ENCODE results near the gene KAZN.
"Not testable (repeated sequence)": the region's sequence is repeated elsewhere in the genome, so short reads cannot be mapped to it uniquely, and the experiment has no call there.

The KAZN gene

DNA sequence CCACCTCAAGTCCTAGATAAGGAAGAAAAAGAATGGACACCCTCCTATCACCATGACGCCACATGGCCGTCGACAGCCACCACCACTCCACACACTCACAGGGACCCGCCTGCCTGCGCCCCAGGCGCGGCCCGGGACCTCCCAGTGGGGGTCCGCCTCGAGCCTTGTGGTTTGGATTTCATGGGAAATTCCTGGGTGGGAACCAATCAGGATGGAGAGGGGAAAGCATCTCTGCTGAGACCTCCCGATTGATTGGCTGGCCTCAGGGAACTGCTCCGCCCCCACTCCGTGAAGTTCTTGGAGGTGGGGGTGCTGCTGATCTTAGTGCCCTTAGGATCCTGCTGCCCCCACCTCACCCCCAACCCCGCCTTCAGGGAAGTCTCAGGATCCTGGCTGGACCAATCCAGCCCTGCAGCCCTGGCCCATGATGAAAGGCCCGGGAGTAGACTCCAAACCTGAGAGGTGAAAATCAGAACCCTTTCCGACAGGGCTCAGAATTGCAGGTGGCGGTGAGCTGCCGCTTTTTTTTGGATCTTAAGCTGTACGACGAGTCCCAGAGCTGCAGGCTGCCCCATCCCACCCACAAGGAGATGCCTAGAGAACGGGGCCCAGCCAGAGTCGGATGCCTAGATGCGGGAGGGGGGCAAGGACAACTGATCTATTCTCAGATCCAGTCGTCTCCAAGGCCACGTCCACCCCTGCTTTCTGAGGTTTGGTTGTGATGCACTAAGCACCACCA lies 526.0 kb downstream of the KAZN start:
- no peak for DNase-seq

DNA sequence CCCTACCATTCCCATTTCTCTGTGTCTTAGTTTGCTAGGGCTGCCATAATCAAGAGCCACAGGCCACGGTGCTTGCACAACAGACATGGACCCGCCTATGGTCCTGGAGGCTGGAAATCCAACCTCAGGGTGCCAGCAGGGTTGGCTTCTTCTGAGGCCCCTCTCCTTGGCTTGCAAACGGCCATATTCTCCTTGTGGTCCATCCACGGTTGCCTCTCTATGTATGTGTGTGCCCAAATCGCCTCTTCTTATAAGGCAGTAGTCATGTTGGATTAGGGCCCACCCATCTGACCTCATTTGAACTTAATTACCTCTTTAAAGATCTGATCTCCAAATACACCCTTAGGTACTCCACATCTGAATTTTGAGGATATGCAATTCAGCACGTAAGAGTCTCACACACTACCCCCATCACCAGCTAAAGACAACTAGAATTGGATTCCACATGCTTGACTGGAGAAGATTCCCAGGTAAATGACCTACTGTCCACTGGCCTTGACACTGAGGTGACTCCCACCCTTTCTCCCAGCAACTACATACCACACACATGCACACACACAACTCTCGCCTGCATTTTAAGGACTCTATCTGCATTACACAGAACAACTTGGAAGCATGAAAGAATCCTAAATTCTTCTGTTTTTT lies 526.7 kb downstream of the KAZN start:
- no peak for DNase-seq

DNA sequence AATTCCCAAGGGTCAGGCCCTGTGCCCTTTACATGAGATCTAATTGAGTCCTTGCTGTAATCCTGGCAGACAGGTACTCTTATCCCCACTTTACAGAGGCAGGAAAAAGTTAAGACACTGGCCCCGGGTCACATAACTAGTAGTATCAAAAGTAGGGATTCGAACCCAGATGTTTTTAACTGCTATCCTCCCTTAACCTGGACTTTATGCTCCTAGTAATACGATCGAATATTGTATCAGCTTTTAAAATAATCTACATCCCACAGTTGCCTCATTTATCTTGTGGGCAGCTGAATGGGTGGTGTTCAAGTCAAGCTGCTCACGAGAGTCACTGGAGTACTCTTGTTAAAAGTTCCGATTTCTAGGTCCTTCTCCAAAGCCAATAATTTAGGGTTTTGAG lies 529.6 kb downstream of the KAZN start:
- no peak for DNase-seq

DNA sequence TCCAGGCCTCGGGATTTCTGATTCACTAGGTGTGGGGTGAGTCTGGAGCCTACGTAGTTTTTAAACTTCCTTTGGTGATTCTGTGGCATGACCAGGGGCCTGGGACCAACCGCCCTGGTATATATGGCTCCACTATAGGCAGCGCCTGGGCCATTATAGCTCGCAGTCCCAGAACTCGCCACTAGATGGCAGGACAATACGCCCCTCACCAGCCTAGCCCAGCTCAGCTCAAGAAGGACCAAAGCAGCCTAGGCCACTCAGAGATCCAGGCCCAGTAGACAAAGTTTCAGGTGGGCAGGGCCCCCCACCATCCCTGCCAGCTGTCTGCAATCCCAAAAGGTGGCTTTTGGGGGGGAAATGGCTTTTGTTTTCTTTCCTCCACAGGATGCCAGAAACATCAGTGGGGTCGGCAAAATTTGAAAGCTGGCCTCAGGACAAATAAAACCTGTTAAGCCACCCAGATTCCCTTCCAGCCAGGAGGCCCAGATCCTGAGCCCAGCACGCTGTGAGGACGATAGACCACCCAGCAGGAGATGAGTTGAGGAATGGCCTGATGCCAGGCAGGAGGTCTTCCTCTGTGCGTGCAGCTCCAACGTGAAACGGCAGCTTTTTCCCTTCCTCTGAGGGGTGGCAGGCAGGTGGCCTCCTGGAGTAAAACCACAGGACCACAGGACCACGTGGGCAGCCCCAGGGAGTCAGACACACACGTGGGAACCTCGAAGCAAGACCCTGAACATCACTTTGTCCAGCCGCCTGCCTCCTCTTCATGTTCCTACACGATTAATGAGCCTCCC lies 530.2 kb downstream of the KAZN start:
- DNase-seq, result peak; percentile 54 to 71

DNA sequence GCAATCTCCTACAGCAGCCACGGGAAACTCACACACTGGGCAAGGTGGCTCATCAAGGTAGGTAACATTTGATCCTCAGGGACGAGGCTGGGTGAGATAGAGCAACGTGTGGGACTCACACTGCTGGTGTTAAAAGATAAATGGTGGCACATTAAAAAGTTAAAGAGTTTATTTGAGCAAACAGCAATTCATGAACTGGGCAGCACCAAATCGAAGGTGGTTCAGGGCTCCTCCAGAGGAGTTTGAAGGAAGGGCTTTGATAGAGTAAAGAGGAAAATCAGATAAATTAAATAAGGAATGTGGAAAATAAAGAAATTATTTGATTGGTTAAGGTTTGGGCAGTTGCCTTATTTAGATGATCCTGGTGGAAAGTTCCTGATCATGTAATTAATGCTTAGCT lies 531.5 kb downstream of the KAZN start:
- DNase-seq, result no peak

DNA sequence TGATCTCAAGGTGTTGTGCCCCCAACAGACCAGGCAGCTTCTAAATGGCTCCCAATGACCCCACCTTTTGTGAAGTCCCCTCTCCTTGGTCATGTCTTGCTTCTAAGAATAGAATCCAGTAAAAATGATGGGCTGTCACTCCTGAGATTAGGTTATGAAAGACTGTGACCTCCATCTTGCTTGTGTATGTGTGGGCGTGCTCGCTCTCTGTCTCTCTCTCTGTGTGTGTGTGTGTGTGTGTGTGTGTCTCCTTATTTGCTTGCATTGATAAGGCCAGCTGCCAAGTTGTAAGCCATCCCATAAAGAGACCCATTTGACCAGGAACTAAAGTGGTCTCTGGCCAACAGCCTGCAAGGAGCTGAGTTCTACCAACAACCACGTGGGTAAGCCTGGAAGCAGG lies 532.1 kb downstream of the KAZN start:
- DNase-seq, result no peak

DNA sequence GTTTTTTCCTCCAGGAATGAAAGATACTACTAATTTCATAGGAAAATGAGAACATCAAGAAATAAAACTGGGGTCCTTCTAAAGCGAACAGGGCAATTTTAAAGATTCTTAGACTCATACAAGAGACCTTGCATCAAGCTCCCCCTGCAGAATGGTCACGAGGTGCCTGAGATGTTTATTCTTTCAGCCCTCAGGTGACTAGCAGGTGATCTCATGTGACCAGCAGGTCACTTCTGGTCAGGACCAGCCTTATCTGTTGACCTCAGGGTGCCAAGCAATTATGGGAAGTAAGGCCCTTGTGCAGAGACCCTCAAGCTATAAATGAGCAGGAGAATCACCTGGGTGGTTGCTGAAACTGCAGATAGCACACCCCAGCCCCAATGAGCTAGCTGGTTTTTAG lies 534.5 kb downstream of the KAZN start:
- DNase-seq, result no peak

DNA sequence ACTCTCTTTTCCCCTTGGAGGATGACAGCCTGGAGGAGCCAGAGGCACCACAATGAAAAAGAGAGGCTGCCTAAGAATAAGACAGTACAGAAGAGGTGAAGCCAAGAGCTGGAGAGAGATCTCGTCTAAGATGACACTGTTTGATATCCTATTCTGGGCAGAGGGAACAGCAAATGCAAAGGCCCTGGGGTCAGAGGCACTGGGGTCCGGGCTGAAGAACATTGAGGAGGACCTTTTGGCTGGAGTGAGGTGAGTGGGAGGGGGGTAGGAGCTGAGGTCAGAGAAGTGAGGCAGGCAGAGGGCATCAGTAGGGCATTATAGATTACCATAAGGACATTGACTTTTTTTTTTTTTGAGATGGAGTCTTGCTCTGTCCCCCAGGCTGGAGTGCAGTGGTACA lies 535.8 kb downstream of the KAZN start:
- DNase-seq, result no peak

DNA sequence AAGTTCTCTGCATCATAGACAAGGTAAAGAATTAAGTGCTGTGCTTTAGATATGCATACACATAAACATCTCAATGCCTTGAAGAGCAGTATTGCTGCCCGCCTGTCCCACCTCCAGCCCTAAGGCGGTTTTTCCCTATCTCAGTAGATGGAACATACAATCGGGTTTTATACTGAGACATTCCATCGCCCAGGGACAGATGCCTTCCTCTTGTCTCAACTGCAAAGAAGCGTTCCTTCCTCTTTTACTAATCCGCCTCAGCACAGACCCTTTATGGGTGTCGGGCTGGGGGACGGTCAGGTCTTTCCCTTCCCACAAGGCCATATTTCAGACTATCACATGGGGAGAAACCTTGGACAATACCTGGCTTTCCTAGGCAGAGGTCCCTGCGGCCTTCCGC lies 537.1 kb downstream of the KAZN start:
- DNase-seq, result not testable (repeated sequence)

DNA sequence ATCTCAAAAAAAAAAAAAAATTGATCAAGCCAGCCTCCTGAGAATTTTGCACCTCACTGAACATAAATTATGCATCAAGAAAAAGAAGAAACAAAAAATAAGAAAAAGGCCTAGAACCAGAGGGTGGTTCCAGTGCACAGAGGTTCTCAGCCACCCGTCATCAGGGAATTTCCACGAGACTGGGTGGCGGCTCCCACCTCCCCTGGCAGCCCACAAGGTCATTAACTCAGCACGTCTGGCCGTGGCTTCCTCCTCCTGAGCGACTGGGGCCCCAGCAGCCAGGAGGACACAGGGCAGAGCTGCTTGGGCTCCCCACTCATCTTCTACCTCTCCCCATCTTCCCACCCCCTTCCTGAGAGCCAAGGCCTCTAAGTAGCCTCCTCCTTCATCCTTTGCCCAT lies 539.3 kb downstream of the KAZN start:
- no peak for DNase-seq

DNA sequence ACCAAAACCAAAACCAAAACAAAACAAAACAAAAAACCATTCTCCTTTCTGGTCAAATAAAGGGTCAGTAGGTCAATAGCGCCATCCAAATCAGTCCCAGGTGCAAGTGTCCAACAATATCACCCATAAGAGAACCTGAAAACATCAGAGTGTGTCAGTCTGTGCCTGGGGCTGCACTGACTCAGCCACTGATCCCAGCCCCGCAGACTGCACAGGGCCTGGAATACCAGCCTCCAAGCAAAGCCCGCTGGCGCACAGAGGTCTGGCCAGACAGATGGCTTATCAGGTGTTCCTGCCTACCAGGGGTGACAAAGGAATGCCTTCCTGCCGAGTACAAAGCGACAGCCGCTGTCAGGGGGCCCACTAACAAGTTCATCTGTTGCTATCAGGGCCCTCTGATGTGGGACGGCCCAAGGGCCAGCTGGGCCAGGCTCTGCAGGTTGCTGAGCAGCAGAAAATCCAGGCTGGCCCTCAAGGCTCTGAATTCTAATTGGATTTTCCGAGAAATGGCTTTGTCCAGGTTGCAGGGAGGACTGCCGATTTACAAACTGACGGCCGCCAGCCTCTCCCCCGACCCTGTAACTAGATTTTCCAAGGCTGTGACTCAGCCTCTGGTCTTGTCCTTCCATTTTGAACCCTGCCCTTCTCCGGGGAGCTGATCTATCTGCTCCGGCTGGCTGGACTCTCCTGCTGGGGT lies 541.3 kb downstream of the KAZN start:
- DNase-seq, result no peak

DNA sequence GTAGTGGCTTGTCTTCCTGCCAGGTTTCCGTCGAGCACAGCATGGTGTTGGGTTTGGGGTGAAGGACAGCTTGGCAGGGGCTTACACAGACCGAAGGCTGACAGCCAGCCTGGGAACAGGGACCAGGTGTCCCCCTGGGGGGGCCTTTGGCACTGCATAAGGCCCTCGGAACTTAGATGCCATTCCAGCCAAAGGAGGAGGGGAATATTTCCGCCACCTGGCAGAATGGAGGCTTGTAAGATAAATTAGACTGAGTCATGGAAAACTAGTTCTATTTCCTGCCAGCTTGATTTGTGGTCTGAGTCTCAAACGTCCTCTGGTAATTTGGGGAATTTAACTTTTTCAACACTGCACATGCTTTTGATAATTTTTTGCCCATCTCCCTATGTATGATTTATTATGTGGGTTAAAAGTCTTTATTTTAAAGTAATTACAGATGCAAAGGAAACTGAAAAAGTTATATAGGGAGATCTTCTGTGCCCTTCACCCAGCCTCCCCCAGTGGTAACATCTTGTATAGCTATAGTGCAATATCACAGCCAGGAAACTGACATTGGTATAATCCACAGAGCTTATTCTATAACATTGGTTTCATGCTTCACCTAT lies 543.6 kb downstream of the KAZN start:
- no peak for DNase-seq

DNA sequence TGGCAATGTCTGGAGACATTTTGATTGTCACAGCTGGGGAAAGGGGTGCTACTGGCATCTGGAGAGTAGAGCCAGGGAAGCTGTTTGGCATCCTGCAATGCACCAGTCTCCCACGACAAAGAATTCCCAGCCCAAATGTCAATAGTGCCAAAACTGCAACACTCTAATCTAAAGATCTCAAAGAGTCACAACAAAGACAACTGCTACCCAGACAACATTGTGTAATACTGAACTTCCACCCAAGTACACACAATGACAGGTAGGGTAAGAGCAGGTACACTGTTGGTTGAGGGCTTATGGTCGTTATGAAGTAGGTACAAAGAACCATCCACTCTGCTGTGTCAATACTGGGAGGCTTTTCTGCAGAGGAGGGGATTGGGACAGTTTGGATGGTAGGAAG lies 546.8 kb downstream of the KAZN start:
- DNase-seq, result no peak

DNA sequence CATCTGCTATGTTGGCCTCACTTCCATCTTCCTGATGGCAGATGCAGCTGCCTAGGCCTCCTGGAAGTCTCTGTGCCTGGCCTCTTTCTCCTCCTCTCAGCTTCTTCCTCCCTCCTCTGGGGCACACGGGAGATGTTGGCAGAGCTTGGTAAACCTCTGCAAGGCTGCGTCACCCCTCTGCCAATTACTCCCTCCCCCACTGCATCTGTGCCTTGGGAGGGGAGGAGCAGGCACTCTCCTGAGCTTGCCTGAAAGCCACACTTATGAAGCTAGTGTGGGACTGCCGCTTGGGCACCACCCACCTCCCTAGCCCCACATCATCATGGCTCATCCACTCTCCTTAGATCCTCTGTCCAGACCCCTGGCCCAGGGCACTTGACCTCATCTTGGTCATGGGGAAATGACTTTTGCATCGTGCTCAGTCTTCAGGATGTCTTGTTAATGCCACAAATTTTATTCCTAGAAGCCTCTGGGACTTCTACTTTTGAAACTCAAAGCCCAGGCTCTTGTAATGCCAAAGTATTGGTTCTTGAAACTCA lies 547.7 kb downstream of the KAZN start:
- DNase-seq, result no peak

DNA sequence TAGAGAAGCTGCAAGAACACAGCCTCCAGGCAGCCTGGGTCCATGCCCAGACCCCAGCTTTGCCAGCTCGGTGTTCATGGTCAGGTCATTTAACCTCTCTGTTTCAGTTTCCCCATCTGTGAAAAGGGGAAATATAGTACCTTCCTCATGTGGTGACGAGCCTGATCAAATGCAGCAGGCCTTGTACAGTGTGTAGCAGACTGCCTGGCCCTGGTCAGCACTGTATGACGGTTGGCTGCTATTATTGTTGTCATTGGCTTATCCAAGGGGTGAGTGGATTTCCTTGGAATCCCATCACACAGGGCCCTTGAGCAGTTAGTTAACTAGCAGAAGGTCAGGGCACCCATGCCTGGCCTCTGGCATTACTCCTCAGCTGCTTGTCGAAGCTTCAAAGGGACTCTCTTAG lies 548.5 kb downstream of the KAZN start:
- DNase-seq, result no peak

DNA sequence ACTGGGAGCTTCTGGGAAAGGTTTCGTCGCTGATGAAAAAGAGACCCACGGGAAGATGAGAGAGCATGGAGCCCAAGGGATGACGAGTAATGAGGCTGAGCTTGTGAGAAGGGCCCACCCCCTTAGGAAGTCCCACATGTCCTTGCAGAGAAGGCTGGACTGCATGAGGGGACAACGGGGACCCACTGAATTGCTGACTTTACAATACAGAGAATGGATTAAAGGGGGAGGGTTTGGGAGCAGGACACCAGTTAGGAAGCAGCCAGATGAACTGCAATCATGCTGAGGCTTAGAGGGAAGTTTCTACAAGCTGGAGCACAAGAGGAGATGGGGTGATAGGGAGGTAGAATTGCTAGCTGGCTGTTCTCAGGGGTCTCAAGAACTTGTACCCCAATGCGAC lies 549.5 kb downstream of the KAZN start:
- no peak for DNase-seq

DNA sequence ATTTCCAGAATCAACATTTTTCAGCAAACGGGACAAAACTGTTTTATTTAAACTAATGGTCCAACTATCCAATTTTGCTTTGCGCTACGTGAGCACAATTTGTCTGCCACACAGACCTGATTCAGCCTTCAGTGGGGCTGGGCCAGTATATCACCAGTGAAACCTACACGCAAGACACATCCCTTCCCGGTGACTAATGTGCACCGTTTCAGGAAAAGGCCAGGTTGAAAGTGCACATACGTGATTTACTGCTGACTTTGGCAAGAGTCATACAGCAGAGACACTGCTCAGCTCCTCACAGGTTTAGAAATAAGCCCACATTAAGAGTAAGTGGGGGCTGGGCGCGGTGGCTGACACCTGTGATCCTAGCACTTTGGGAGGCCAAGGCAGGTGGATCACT lies 550.0 kb downstream of the KAZN start:
- no peak for DNase-seq

DNA sequence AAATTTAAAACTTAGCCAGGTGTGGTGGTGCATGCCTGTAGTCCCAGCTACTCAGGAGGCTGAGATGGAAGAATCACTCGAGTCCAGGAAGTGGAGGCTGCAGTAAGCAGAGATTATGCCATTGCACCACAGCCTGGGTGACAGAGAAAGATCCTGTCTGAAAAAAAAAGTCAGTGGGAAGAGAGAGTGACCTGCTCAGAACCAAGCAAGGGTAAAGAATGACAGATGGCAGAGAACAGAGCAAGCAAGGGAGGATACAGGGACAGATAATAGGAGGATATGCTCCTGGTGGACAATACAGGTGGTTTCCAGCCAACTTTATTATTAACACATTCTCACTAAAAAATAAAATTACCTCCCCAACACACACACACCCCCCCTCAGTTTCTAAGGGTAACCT lies 550.5 kb downstream of the KAZN start:
- no peak for DNase-seq

DNA sequence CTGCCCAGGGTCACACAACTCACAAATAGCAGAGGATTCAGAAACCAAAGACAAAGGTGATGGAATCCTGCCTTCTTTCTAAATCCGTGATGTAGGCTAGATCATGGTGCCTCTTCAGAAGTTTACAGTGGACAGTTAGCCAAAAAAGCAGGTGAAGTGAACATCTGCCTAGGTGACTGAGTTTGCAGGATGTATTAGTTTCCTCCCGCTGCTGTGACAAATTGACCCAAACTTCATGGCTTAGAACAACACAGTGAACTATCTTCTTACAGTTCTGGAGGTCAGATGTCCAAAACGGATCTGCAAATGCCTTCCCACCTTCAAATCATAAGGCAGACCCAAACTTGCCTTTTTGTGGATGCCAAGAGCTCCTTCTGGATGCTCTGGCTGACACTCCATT lies 551.9 kb downstream of the KAZN start:
- DNase-seq, result no peak

DNA sequence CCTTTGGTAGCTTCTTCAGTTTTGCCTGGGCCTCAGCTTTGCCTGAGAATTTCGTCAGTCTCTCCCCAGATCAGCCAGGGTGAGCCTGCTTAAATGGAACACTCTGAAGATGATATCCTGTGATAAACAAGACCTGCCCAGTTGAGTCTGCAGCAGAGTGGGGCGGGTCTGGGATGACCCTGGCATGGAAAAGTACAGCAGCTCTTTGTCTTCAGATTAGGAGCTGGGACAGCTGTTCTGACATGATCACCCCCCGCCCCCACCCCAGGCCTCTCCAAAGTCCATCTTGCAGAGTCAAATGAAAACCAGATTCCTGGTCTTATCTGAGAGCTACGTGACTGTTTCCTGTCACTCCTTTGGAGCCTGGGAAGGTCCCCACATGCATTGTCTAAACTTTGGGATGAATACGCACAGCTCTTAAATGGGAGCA lies 552.9 kb downstream of the KAZN start:
- no peak for DNase-seq

DNA sequence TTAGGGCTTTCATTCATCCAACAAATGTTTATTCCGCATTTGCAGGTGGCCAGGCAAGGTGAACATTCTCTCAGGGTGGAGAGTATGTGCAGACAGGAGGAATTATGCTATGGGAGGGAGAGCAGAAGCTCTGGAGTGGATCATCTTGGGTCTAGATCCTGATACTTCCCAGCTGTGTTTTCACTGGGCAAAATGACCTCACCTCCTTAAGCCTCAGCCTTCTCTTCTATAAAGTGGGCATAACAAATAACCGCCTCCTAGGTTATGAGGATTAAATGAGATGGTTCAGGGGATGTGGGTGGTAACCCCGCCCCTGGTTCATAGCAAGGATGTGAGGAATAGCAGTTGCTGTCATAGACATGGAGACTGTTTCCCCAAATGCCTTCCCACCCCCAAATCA lies 553.4 kb downstream of the KAZN start:
- no peak for DNase-seq

DNA sequence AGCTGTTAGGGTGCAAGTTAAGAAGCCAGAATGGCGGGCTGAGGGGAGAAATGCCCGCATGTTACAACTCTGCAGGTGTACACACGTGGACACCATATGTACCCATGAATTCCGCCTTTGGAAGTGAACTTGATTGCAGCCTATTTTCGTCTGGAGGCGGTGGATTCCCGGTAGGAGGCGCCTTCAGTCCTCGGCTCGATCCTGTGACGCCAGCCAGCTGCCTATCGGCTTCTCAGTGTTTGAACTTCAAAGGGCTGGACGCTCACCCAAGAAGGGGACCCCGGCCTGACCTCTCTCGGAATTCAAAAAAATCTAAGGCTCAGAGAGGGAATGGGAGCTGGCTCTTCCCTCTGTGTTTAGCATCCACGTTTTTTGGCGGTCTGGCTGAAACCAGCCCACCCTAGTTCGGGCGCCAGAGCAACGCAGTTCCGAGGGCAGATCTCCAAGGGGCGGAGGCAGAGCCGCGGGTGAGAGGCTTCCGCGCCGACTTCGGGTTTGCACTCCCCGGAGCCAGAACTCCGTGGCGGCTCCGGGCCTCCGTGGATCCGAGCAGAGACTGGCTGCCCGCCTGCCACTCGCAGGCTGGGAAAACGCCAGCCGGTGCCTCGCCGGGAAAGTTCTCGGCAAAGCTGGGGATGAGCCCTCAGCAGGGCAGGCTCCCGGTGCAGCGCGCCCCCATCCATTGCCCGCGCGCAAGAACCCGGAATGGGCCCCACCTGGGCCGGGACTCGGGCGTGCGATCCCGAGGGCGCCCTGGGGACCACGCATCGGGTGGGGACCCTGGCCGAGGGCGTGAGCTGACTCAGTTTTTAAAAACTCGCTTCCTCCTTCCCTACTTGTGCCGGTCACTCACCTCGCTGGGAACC lies 554.1 kb downstream of the KAZN start:
- DNase-seq, result no peak

Data from stimulated activated CD4-positive, alpha-beta T cell treated with anti-CD3 and anti-CD28 coated beads, Interleukin-4, amount 100 ng/mL, for 4 hours (primary cell).